ENCODE data around the gene EGFL7.

GRCh38 chr9:136622538-136622948 is 40.2 kb upstream of the EGFL7 start:
- TF ChIP-seq CTCF (IDR thresholded peaks at IDR 0.05) = no peak
- TF ChIP-seq POLR2A (IDR thresholded peaks at IDR 0.05) = no peak
